Epithelial cell of esophagus (primary cell): ENCODE measurements around the gene ANKIB1.
"Not testable (repeated sequence)": the region's sequence is repeated elsewhere in the genome, so short reads cannot be mapped to it uniquely, and the experiment has no call there.

Experiments used
- DNase-seq: peaks from one replicate; pipeline ENCODE4 v3.0.0; 2010; ENCODE audit warnings: low read depth
- H3K4me3 ChIP-seq: 2 replicates; pipeline ENCODE4 v1.5.1; 2011; ENCODE audit warnings: mild to moderate bottlenecking, low read length, control low read depth
- CTCF ChIP-seq: IDR thresholded peaks from 2 replicates; pipeline ENCODE4 v1.5.1; 2011; ENCODE audit warnings: low read depth, mild to moderate bottlenecking, low read length, control low read depth, inconsistent platforms; ENCODE audit not compliant: insufficient read depth; ENCODE audit errors: missing control alignments

The ANKIB1 gene

DNA sequence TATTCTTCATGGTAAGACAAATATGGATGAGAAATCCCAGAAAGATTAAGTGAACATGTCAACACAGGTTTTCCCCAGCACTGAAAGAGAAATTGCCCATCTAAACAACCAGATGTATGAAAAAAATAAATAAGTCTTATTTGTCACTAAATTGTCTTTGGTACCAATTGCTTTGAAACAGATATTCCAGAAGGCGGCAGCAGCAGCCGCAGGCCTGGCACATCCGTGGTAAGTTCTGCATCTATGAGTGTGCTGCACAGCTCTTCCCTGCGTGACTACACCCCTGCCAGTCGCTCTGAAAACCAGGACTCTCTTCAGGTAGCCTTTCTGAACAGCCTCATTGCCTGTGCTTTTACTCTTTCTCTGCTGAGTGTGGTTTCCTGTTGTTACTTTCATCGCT, 151.8 kb downstream of the ANKIB1 start:
- DNase-seq: no peak
- no peak for TF ChIP-seq CTCF
- no peak overlapping the region for H3K4me3 ChIP-seq

- no peak for TF ChIP-seq CTCF
- no peak for DNase-seq
- H3K4me3 ChIP-seq: no peak overlapping the region
Measured at GRCh38 chr7:92400013-92400412, 154.2 kb downstream of the ANKIB1 start.

DNA sequence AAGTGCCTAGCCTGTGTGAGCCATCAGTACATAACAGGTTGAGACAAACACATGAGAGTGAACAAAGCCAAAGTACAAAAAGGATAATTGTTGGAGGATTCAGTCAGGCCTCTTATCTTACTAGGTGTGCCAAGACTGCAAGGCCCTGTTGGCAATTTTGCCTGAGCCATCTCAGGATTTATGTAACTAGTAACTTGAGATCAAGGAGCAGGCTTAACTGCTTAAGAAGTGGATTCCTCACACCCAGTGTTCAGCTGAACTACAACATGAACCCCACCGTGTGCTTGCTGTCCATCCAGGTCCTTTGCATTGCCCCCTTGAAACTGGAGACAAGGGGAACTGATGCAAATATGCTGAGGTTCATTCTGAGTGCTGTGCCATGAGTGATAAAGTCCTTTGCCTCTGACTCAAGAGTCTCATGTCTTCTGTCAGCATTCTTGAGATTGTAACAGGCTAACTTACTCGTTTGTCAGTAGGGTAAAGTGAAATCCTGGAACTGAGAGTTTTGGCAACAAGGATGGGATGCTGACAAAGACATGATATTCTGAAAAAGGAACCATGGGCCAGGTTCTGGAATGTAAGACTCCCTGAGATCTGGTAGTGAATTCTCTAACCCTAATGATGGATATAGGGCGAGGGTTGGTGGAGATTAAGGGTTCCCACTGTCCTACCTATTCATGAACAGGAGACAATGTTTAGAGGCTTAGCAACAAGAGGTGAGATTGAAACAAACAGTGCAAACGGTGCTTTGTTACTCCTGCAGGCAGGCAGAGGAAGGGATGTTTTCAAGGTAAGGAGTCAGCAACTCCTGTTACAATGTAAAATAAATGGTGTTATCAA, 157.4 kb downstream of the ANKIB1 start:
- TF ChIP-seq CTCF: no peak
- peak; percentile 90 for DNase-seq
- no peak overlapping the region for H3K4me3 ChIP-seq

DNA sequence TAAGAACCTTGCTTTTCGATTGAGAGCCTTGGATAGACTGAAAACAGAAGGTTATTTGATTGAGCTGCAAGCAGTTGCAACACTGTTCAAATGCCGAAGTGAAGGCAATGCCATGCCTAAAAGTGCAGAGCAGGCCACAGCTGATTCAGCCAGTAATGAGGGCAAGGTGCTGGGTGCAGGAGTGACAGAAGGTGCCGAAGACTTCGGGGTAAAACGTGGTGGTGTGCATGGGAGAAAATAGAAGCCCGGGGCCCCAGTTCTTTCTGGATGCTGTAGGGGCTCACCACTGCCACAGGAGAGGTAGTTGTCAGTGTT, 157.9 kb downstream of the ANKIB1 start:
- TF ChIP-seq CTCF: no peak
- DNase-seq: no peak
- H3K4me3 ChIP-seq: no peak overlapping the region

DNA sequence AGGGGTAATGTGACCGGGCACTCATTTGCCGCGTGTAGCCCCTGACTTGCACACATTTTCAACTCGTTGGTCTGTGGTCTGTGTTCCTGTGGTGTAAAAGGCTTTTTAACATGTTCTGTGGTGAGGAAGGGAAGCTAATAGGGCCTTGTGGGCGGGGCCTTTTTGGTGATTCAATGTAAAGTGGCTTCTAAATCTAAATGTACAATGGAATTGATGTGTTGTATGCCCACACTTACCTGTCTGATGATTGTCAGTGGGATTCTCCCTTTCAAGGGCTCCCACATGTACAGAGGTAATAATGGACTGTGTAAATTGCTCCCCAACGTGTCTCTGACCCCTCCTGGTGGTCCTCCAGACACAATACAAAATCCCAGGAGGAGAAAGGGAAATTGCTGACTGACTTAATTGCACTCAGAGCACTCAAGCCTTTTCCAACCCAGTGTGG, 158.4 kb downstream of the ANKIB1 start:
- no peak for DNase-seq

DNA sequence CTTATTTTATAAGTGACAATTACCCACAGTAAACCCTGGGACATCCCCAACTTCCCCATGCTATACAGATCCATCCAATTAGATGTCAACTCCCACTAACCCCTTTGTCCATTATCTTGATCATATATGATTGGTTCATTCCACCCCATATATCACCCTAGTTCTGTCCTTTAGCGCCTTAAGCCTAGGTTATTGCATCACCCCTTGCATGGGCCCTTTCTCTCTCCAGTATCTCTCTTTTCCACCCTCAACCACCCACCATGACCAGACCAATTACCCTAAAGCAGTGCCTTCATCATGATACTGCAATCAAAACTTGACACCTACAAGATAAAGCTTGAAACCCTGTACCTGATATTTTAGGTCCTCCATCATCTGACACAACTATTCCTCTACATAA, 163.6 kb downstream of the ANKIB1 start:
- H3K4me3 ChIP-seq: no peak overlapping the region
- DNase-seq: no peak
- TF ChIP-seq CTCF: no peak

More for the DNA sequence above, 158.4 kb downstream of the ANKIB1 start:
- TF ChIP-seq CTCF: no peak
- H3K4me3 ChIP-seq: no peak overlapping the region

DNA sequence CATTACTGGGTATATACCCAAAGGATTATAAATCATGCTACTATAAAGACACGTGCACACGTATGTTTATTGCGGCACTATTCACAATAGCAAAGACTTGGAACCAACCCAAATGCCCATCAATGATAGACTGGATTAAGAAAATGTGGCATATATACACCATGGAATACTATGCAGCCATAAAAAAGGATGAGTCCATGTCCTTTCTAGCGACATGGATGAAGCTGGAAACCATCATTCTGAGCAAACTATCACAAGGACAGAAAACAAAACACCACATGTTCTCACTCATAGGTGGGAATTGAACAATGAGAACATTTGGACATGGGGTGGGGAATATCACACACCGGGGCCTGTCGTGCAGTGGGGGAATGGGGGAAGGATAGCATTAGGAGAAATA, 164.4 kb downstream of the ANKIB1 start:
- not testable (repeated sequence) for DNase-seq, H3K4me3 ChIP-seq
